HG02678 (cell line): ENCODE results near the gene ZMIZ1.

ENCODE experiments used
- ATAC-seq: cut with Tn5 transposase; IDR thresholded peaks from one replicate; pipeline ENCODE4 v1.9.1; 2021; ENCODE audit warnings: mild to moderate bottlenecking, moderate library complexity; ENCODE audit not compliant: unreplicated experiment

The ZMIZ1 gene

GRCh38 chr10:79344502-79345195 is 275.9 kb downstream of the ZMIZ1 start:
- no peak for ATAC-seq

GRCh38 chr10:79345241-79346011 is 276.7 kb downstream of the ZMIZ1 start:
- no peak for ATAC-seq

- no peak for ATAC-seq
These were observed 277.2 kb downstream of the ZMIZ1 start for GRCh38 chr10:79346012-79346340.

- no peak for ATAC-seq
These were observed 277.8 kb downstream of the ZMIZ1 start for GRCh38 chr10:79346388-79347225.

GRCh38 chr10:79347226-79347893 is 278.6 kb downstream of the ZMIZ1 start, which contains the start of gene PPIF:
Gene PPIF (plus strand): TSS chr10:79347469. CDS start chr10:79347549, 80 bp downstream.
- peak; percentile 81 for ATAC-seq

- peak; percentile 75 for ATAC-seq
These were observed 279.3 kb downstream of the ZMIZ1 start for GRCh38 chr10:79347894-79348639.

GRCh38 chr10:79348640-79348988 is 279.8 kb downstream of the ZMIZ1 start:
- no peak for ATAC-seq

GRCh38 chr10:79349072-79349491 is 280.3 kb downstream of the ZMIZ1 start:
- no peak for ATAC-seq

- ATAC-seq = no peak
These were observed 281.1 kb downstream of the ZMIZ1 start for GRCh38 chr10:79349766-79350406.

- ATAC-seq = no peak
These were observed 281.8 kb downstream of the ZMIZ1 start for GRCh38 chr10:79350407-79351154.

GRCh38 chr10:79351332-79351731 is 282.6 kb downstream of the ZMIZ1 start:
- ATAC-seq = no peak

- no peak for ATAC-seq
These were observed 283.5 kb downstream of the ZMIZ1 start for GRCh38 chr10:79352035-79352877.

- no peak for ATAC-seq
These were observed 284.2 kb downstream of the ZMIZ1 start for GRCh38 chr10:79353000-79353406.

GRCh38 chr10:79353726-79354125 is 285.0 kb downstream of the ZMIZ1 start:
- ATAC-seq = no peak

- no peak for ATAC-seq
These were observed 285.4 kb downstream of the ZMIZ1 start for GRCh38 chr10:79354141-79354540.

GRCh38 chr10:79354615-79355014 is 285.8 kb downstream of the ZMIZ1 start:
- ATAC-seq = no peak

- ATAC-seq = no peak
These were observed 286.8 kb downstream of the ZMIZ1 start for GRCh38 chr10:79355420-79356017.

- ATAC-seq = no peak
These were observed 287.3 kb downstream of the ZMIZ1 start for GRCh38 chr10:79356104-79356503.
